ENCODE data around the gene YY2.
"Not testable (repeated sequence)": the region's sequence is repeated elsewhere in the genome, so short reads cannot be mapped to it uniquely, and the experiment has no call there.

YY2 gene

GRCh38 chrX:21855937-21856415 is at the start of gene YY2:
Gene YY2, plus strand, starts transcription at chrX:21855987. Its CDS starts 498 bp downstream, at chrX:21856485.
- DNase-seq (ENCODE audit: low read depth) = no peak

GRCh38 chrX:21806691-21807090 is 49.1 kb upstream of the YY2 start:
- no peak for DNase-seq (ENCODE audit: low read depth)

- no peak for DNase-seq (ENCODE audit: low read depth)
These were observed 44.0 kb upstream of the YY2 start for GRCh38 chrX:21811832-21812231.

DNA sequence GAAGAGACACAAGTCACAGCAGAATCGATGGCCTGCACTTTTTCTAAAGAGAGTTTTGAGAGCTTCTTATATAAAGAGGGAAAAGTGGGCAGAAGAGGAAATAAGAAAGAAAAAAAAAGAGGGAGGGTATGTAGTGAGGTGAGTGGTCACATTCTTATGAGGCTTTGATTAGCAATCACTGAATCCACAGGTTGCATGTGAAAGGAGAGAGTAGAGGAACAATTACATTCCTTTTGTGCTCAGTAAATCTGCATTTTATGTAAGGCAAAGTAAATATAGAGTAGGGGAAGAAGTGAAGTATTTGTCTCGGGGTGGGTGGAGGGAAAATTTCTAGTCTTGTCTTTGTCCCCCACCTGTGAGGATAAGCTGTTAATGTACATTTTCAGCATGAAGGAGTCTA is 43.2 kb upstream of the YY2 start:
- no peak for DNase-seq (ENCODE audit: low read depth)

- DNase-seq (ENCODE audit: low read depth) = no peak
These were observed 42.0 kb upstream of the YY2 start for GRCh38 chrX:21813612-21814368.

DNA sequence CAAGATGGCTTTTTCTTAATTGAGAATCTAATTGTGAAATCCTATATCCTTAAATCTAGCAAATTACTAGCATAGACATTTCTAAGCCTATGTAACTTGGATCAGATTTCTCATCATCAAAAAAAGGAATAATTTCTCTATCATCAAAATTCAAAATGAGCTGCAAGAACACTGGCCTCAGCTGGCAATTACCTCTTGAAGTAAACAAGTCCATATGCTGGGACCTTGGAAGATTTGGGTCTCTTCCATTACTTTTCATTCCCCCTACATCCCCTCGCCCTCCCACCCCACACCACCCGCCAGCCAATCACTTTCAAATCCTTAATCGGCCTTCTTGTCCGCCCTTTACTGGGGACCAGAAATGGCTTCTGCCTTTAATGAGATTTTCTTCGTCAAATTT is 39.7 kb upstream of the YY2 start:
- no peak for DNase-seq (ENCODE audit: low read depth)

DNA sequence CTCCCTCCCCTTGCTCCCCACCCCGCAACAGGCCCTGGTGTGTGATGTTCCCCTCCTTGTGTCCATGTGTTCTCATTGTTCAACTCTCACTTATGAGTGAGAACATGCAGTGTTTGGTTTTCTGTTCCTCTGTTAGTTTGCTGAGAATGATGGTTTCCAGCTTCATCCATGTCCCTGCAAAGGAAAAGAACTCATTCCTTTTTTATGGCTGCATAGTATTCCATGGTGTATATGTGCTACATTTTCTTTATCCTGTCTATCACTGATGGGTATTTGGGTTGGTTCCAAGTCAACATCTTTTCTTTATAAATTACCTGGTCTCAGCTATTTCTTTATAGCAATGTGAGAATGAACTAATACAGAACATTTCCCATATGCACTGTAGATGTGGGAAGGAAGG is 35.6 kb upstream of the YY2 start:
- DNase-seq (ENCODE audit: low read depth) = not testable (repeated sequence)

- no peak for DNase-seq (ENCODE audit: low read depth)
These were observed 33.9 kb upstream of the YY2 start for GRCh38 chrX:21821875-21822274.

GRCh38 chrX:21831496-21831895 is 24.3 kb upstream of the YY2 start:
- no peak for DNase-seq (ENCODE audit: low read depth)

DNA sequence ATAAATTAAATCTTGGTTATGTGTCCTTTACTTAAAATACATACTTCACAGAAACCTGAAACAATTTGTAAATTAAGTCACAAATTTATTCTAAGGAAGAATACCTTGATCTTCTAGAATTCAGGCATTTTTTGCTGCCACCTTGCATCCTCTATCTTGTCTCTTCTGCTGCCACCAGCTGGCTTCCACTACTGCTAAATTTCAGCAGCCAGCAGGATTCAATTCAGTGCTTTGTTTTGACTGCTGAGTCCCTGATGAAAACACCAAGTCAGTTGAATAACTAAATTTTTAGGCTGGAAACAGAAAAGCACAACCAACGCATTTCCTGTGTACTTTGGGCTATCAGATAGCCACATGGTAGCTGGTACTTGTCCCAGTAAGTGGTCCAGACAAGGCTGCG is 18.7 kb upstream of the YY2 start:
- no peak for DNase-seq (ENCODE audit: low read depth)

DNA sequence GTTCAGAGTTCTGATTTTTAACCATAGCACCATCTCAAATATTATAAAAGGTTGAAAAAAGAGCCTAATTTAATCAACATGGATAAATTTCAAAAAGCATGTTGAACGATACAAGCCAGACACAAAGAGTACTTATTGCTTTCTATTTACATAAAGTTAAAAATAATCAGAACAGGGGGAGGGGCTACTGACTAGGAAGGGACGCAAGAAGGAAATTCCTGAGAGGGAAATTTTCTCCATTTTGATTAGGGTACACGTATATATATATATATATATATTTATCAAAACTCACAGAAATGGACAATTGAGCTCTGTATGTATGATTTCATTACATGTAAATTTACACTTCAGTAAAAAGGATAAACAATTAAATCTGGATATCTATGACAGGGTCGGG is 16.9 kb upstream of the YY2 start:
- peak; percentile 6 for DNase-seq (ENCODE audit: low read depth)

- peak; percentile 82 for DNase-seq (ENCODE audit: low read depth)
These were observed 16.2 kb upstream of the YY2 start, which contains the start of gene MBTPS2 for GRCh38 chrX:21839334-21840192. Gene MBTPS2, plus strand, starts transcription at chrX:21839617. Its CDS starts 118 bp downstream, at chrX:21839735.

DNA sequence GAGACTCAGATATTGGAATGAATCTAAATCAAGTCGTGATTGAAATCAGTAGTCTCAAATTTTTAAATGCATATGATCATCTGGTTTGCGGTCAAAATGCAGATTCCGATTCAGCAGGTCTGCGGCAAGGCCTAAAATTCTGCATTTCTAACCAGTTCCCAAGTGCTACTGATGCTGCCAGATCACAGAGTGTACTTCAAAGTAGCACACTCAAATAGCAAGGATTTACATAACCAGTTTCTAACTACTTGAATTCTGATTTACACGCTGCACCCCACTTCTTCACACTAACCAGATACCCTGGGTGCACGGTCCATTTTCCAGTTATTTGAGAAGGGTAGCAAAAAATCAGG is 15.6 kb upstream of the YY2 start:
- no peak for DNase-seq (ENCODE audit: low read depth)

GRCh38 chrX:21843179-21843578 is 12.6 kb upstream of the YY2 start:
- no peak for DNase-seq (ENCODE audit: low read depth)

DNA sequence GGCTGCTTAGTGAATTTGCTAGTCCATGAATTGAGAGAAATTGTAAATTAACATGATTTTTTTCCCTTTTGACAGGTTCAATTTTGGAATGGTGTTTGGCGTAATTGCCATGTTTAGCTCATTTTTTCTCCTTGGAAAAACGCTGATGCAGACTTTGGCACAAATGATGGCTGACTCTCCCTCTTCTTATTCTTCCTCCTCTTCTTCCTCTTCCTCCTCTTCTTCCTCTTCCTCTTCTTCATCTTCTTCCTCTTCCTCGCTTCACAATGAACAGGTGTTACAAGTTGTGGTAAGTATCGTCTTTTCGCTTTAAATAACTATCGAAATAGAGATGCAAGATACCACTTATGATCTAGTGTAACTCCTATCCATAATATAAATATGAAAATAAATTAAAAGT is 10.7 kb upstream of the YY2 start:
- DNase-seq (ENCODE audit: low read depth) = no peak

DNA sequence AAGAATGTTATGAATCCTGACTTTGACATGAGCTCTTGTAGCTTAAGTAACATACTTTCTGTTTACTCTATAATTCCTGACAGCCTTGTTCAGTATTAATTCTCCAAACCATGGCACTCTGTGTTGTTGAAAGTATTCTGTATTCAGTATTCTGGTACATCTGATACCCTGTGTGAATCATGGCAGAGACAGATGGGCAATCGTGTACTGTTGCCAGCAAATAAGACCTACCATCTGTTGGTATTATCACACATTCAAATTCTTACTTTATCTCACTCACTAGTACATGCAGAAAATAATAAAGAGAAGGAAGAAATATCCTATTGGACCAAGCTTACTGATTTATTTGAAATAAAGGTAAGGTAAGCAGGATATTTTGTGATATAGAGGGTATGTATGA is 8.4 kb upstream of the YY2 start:
- DNase-seq (ENCODE audit: low read depth) = no peak

DNA sequence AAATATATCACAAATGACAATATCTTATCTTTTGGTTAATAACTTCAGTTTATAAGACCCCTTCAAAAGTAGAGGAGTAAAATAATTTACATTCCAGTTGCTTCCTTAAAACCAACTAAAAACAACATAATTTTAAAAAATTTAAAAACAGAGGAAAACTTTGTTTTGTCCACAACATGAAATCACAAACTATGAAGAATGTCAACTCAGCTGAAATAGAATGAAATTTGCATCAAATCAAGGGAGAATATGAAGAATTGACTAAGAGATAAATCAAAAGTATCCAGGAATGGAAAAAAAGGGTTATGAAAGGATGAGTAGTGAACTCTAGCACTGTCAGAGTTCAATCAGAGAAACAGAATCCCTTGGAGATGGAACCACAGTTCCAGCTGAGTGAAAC is 2.2 kb upstream of the YY2 start:
- no peak for DNase-seq (ENCODE audit: low read depth)

GRCh38 chrX:21856504-21856903 is 717 bp downstream of the YY2 start:
- no peak for DNase-seq (ENCODE audit: low read depth)

- DNase-seq (ENCODE audit: low read depth) = no peak
These were observed 7.5 kb downstream of the YY2 start for GRCh38 chrX:21863241-21863640.

DNA sequence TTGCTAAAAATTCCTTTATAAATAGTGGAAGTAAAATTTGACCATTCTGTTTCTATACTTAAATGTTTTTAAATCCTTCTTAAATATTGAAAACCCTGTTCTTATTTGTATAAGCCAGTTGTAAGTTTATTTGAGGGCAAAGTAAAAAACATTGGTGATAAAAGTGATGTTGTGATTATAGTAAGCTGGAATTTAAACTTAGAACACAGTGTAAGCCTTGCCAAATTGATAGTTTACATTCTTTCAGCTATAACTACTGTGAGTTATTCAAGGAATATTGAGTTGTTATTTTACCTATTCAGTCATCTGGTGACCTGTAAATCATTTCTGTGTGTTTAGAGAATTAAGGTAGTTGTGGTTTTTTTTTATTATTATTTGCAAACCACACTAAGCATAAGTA is 9.6 kb downstream of the YY2 start:
- no peak for DNase-seq (ENCODE audit: low read depth)

- no peak for DNase-seq (ENCODE audit: low read depth)
These were observed 14.7 kb downstream of the YY2 start for GRCh38 chrX:21870494-21870893.

DNA sequence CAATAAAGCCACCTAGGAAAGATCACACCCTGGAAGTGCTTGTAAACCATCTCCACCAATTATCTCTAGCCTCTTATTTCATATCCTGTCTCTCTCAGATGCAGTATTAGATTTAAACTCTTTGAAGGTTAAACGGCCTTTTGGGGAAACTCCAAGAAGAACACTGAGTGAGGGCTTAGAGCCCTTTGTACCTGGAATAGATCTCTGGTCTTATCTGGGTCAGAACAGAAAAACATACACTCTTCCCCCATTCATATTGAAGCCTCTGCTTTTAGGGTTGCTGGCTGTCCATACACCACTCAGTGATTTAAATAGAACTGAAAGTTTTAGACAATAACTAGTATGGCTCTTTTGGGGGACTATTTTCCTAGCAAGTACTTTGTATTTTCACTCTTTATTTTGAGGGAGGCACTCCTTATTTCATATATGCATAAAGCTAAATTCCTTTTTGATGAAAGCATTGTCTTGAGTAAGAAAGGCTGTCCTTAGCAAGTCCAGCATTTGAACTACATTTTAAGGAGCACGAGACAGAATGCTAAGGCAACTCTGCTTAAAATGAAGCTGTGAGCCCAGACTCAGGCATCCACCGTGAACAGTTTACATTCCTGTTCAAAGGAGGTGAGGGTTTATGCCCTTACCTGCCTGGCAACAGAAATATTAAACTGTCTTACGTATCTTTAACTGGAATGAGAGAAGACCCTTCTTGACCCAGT is 17.4 kb downstream of the YY2 start:
- no peak for DNase-seq (ENCODE audit: low read depth)

DNA sequence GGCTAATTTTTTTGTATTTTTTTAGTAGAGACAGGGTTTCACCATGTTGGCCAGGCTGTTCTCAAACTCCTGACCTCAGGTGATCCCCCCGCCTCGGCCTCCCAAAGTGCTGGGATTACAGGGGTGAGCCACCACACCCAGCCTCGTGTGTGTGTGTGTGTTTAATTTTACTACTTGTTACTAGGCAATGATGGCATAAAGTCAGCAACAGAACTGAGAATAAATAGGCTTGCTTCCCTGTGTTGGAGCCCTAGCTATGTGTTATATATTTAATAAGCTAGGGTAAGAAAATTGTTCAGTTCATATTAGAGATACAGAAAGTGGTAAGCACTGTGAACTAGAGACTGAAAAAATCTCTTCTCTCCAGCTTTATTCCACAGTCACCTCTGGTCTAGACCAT is 18.4 kb downstream of the YY2 start:
- DNase-seq (ENCODE audit: low read depth) = not testable (repeated sequence)
